Measurements from ENCODE around the gene CEACAM18. TPM values are rescaled to one million over a fixed set of nuclear protein-coding genes. Genes with fewer than 3 reads are reported as not detected.

The CEACAM18 gene
- total RNA-seq, 4 donors from 2014 or later = not detected

- WGBS = 82% methylated on average over 12 of the region's 12 CpGs
- Histone ChIP-seq H3K27me3 (peaks cover 0 to 70% (median 0%) of the 10 kb centered on the region in 4 donors), H3K4me1 (no peaks in the 10 kb centered on the region), H3K27ac (replicated peaks in 1 of 4) (no peak overlapping the region), H3K9me3 (no peaks in the 10 kb centered on the region), H3K36me3 (no peaks in the 10 kb centered on the region), H3K4me3 (no peak overlapping the region)
- DNase-seq (ENCODE audit: extremely low spot score) = no peak
- no peak for TF ChIP-seq EP300 (IDR thresholded peaks at IDR 0.05)
- TF ChIP-seq POLR2AphosphoS5 (IDR thresholded peaks at IDR 0.05) = no peak
- no peak for TF ChIP-seq POLR2A (IDR thresholded peaks at IDR 0.05; ENCODE audit: low read depth)
- no peak for TF ChIP-seq CTCF (IDR thresholded peaks at IDR 0.05)
- intact Hi-C loops (cut with DNase I) = loop anchor here (10.0 kb wide), 1 partner anchor 175 kb away; no protein-coding TSS in a partner anchor
Observed at GRCh38 chr19:51479531-51480331, 1.4 kb downstream of the CEACAM18 start.

GRCh38 chr19:51480590-51480989, 2.3 kb downstream of the CEACAM18 start:
- Histone ChIP-seq H3K27me3 (peaks cover 0 to 72% (median 0%) of the 10 kb centered on the region in 4 donors), H3K36me3 (no peaks in the 10 kb centered on the region), H3K4me3 (no peak overlapping the region), H3K9me3 (no peaks in the 10 kb centered on the region), H3K27ac (replicated peaks in 1 of 4) (no peak overlapping the region), H3K4me1 (no peaks in the 10 kb centered on the region)
- intact Hi-C loops (cut with DNase I) = no loop called here
- 36% methylated on average over 8 of the region's 8 CpGs for WGBS
- no peak for TF ChIP-seq POLR2A (IDR thresholded peaks at IDR 0.05; ENCODE audit: low read depth)
- TF ChIP-seq EP300 (IDR thresholded peaks at IDR 0.05) = no peak
- DNase-seq (ENCODE audit: extremely low spot score) = no peak

- H3K4me1 ChIP-seq = no peaks in the 10 kb centered on the region
- no peak for TF ChIP-seq POLR2A (IDR thresholded peaks at IDR 0.05; ENCODE audit: low read depth)
- no peak for TF ChIP-seq POLR2AphosphoS5 (IDR thresholded peaks at IDR 0.05)
- no peak for TF ChIP-seq CTCF (IDR thresholded peaks at IDR 0.05)
- no peak for TF ChIP-seq EP300 (IDR thresholded peaks at IDR 0.05)
- intact Hi-C loops (cut with DNase I) = no loop called here
- no peaks in the 10 kb centered on the region for H3K9me3 ChIP-seq
- H3K27me3 ChIP-seq = peaks cover 0 to 60% (median 0%) of the 10 kb centered on the region in 4 donors
- no peaks in the 10 kb centered on the region for H3K36me3 ChIP-seq
- no peak for DNase-seq (ENCODE audit: extremely low spot score)
- no peak overlapping the region for H3K4me3 ChIP-seq
- WGBS = 87% methylated on average over 5 of the region's 5 CpGs
- no peak overlapping the region for H3K27ac ChIP-seq (replicated peaks in 1 of 4)
Observed at GRCh38 chr19:51485960-51486660, 7.8 kb downstream of the CEACAM18 start.

- WGBS = 83% methylated on average over 3 of the region's 3 CpGs
- Histone ChIP-seq H3K27me3 (peaks cover 0 to 51% (median 0%) of the 10 kb centered on the region in 4 donors), H3K27ac (replicated peaks in 1 of 4) (no peak overlapping the region), H3K4me1 (no peaks in the 10 kb centered on the region), H3K9me3 (no peaks in the 10 kb centered on the region), H3K36me3 (no peaks in the 10 kb centered on the region), H3K4me3 (no peak overlapping the region)
- intact Hi-C loops (cut with DNase I) = no loop called here
- DNase-seq (ENCODE audit: extremely low spot score) = no peak
- TF ChIP-seq CTCF (IDR thresholded peaks at IDR 0.05) = no peak
- TF ChIP-seq EP300 (IDR thresholded peaks at IDR 0.05) = no peak
- TF ChIP-seq POLR2AphosphoS5 (IDR thresholded peaks at IDR 0.05) = no peak
- no peak for TF ChIP-seq POLR2A (IDR thresholded peaks at IDR 0.05; ENCODE audit: low read depth)
Observed at GRCh38 chr19:51488491-51488890, 10.2 kb downstream of the CEACAM18 start.

GRCh38 chr19:51489113-51489512, 10.8 kb downstream of the CEACAM18 start:
- DNase-seq (ENCODE audit: extremely low spot score) = no peak
- no peak overlapping the region for H3K27ac ChIP-seq (replicated peaks in 1 of 4)
- H3K9me3 ChIP-seq = no peaks in the 10 kb centered on the region
- H3K27me3 ChIP-seq = peaks cover 0 to 47% (median 0%) of the 10 kb centered on the region in 4 donors
- 55% methylated on average over 2 of the region's 2 CpGs for WGBS
- no peak overlapping the region for H3K4me3 ChIP-seq
- no peaks in the 10 kb centered on the region for H3K4me1 ChIP-seq
- intact Hi-C loops (cut with DNase I) = no loop called here
- H3K36me3 ChIP-seq = no peaks in the 10 kb centered on the region
- TF ChIP-seq POLR2AphosphoS5 (IDR thresholded peaks at IDR 0.05) (no peak), POLR2A (IDR thresholded peaks at IDR 0.05; ENCODE audit: low read depth) (no peak), EP300 (IDR thresholded peaks at IDR 0.05) (no peak), CTCF (IDR thresholded peaks at IDR 0.05) (no peak)
